ENCODE results near the gene KIF1A.

KIF1A gene

GRCh38 chr2:240750409-240750808 lies 69.6 kb downstream of the KIF1A start:
- Mint-ChIP-seq H3K27me3 (peaks cover 2% of the 10 kb centered on the region), H3K9me3 (no peaks in the 10 kb centered on the region), H3K4me1 (ENCODE audit: low read depth) (no peaks in the 10 kb centered on the region), H3K36me3 (ENCODE audit: low read depth) (no peaks in the 10 kb centered on the region), H3K27ac (no peak overlapping the region), H3K4me3 (no peak overlapping the region)
- intact Hi-C loops (cut with micrococcal nuclease) = no loop called here

- no peaks in the 10 kb centered on the region for H3K9me3 Mint-ChIP-seq
- no peak overlapping the region for H3K27ac Mint-ChIP-seq
- intact Hi-C loops (cut with micrococcal nuclease) = no loop called here
- H3K36me3 Mint-ChIP-seq (ENCODE audit: low read depth) = no peaks in the 10 kb centered on the region
- H3K27me3 Mint-ChIP-seq = peaks cover 2% of the 10 kb centered on the region
- H3K4me3 Mint-ChIP-seq = no peak overlapping the region
- H3K4me1 Mint-ChIP-seq (ENCODE audit: low read depth) = no peaks in the 10 kb centered on the region
Measured at GRCh38 chr2:240749516-240749915, 70.5 kb downstream of the KIF1A start.

- intact Hi-C loops (cut with micrococcal nuclease) = no loop called here
- H3K9me3 Mint-ChIP-seq = no peaks in the 10 kb centered on the region
- no peak overlapping the region for H3K27ac Mint-ChIP-seq
- H3K4me3 Mint-ChIP-seq = no peak overlapping the region
- peaks cover 2% of the 10 kb centered on the region for H3K27me3 Mint-ChIP-seq
- H3K36me3 Mint-ChIP-seq (ENCODE audit: low read depth) = no peaks in the 10 kb centered on the region
- H3K4me1 Mint-ChIP-seq (ENCODE audit: low read depth) = no peaks in the 10 kb centered on the region
Measured at GRCh38 chr2:240747256-240747655, 72.8 kb downstream of the KIF1A start.

GRCh38 chr2:240746671-240747070 lies 73.3 kb downstream of the KIF1A start:
- intact Hi-C loops (cut with micrococcal nuclease) = no loop called here
- Mint-ChIP-seq H3K4me1 (ENCODE audit: low read depth) (no peaks in the 10 kb centered on the region), H3K9me3 (no peaks in the 10 kb centered on the region), H3K36me3 (ENCODE audit: low read depth) (no peaks in the 10 kb centered on the region), H3K27me3 (peaks cover 2% of the 10 kb centered on the region), H3K4me3 (no peak overlapping the region), H3K27ac (no peak overlapping the region)

- Mint-ChIP-seq H3K36me3 (ENCODE audit: low read depth) (no peaks in the 10 kb centered on the region), H3K9me3 (no peaks in the 10 kb centered on the region), H3K27ac (no peak overlapping the region), H3K4me3 (no peak overlapping the region), H3K4me1 (ENCODE audit: low read depth) (no peaks in the 10 kb centered on the region), H3K27me3 (peaks cover 2% of the 10 kb centered on the region)
- intact Hi-C loops (cut with micrococcal nuclease) = no loop called here
Measured at GRCh38 chr2:240745962-240746361, 74.1 kb downstream of the KIF1A start.

GRCh38 chr2:240745456-240745855 lies 74.6 kb downstream of the KIF1A start:
- H3K4me3 Mint-ChIP-seq = no peak overlapping the region
- intact Hi-C loops (cut with micrococcal nuclease) = no loop called here
- H3K36me3 Mint-ChIP-seq (ENCODE audit: low read depth) = no peaks in the 10 kb centered on the region
- no peaks in the 10 kb centered on the region for H3K9me3 Mint-ChIP-seq
- no peaks in the 10 kb centered on the region for H3K4me1 Mint-ChIP-seq (ENCODE audit: low read depth)
- H3K27ac Mint-ChIP-seq = no peak overlapping the region
- H3K27me3 Mint-ChIP-seq = peaks cover 2% of the 10 kb centered on the region

- Mint-ChIP-seq H3K27ac (no peak overlapping the region), H3K9me3 (no peaks in the 10 kb centered on the region), H3K4me3 (no peak overlapping the region), H3K4me1 (ENCODE audit: low read depth) (no peaks in the 10 kb centered on the region), H3K27me3 (peaks cover 7% of the 10 kb centered on the region), H3K36me3 (ENCODE audit: low read depth) (no peaks in the 10 kb centered on the region)
- intact Hi-C loops (cut with micrococcal nuclease) = no loop called here
Measured at GRCh38 chr2:240742602-240743095, 77.4 kb downstream of the KIF1A start.

- Mint-ChIP-seq H3K4me3 (no peak overlapping the region), H3K27ac (no peak overlapping the region), H3K4me1 (ENCODE audit: low read depth) (no peaks in the 10 kb centered on the region)
Measured at GRCh38 chr2:240741091-240741490, 78.9 kb downstream of the KIF1A start.

GRCh38 chr2:240739797-240740196 lies 80.2 kb downstream of the KIF1A start:
- H3K4me1 Mint-ChIP-seq (ENCODE audit: low read depth) = no peaks in the 10 kb centered on the region
- intact Hi-C loops (cut with micrococcal nuclease) = no loop called here
- peaks cover 5% of the 10 kb centered on the region for H3K27me3 Mint-ChIP-seq
- no peaks in the 10 kb centered on the region for H3K9me3 Mint-ChIP-seq
- H3K4me3 Mint-ChIP-seq = no peak overlapping the region
- H3K27ac Mint-ChIP-seq = no peak overlapping the region
- H3K36me3 Mint-ChIP-seq (ENCODE audit: low read depth) = no peaks in the 10 kb centered on the region

More at GRCh38 chr2:240741091-240741490, 78.9 kb downstream of the KIF1A start:
- intact Hi-C loops (cut with micrococcal nuclease) = no loop called here
- Mint-ChIP-seq H3K36me3 (ENCODE audit: low read depth) (no peaks in the 10 kb centered on the region), H3K9me3 (no peaks in the 10 kb centered on the region), H3K27me3 (peaks cover 5% of the 10 kb centered on the region)

GRCh38 chr2:240737958-240738357 lies 82.1 kb downstream of the KIF1A start:
- no peak overlapping the region for H3K4me3 Mint-ChIP-seq
- peaks cover 5% of the 10 kb centered on the region for H3K27me3 Mint-ChIP-seq
- H3K27ac Mint-ChIP-seq = no peak overlapping the region
- intact Hi-C loops (cut with micrococcal nuclease) = no loop called here
- H3K4me1 Mint-ChIP-seq (ENCODE audit: low read depth) = no peaks in the 10 kb centered on the region
- H3K36me3 Mint-ChIP-seq (ENCODE audit: low read depth) = no peaks in the 10 kb centered on the region
- H3K9me3 Mint-ChIP-seq = no peaks in the 10 kb centered on the region

- H3K9me3 Mint-ChIP-seq = no peaks in the 10 kb centered on the region
- H3K27me3 Mint-ChIP-seq = peaks cover 5% of the 10 kb centered on the region
- intact Hi-C loops (cut with micrococcal nuclease) = no loop called here
Measured at GRCh38 chr2:240737512-240737911, 82.5 kb downstream of the KIF1A start.

GRCh38 chr2:240736281-240737250 lies 83.5 kb downstream of the KIF1A start:
- intact Hi-C loops (cut with micrococcal nuclease) = no loop called here
- Mint-ChIP-seq H3K27me3 (peaks cover 7% of the 10 kb centered on the region), H3K4me1 (ENCODE audit: low read depth) (no peaks in the 10 kb centered on the region), H3K9me3 (no peaks in the 10 kb centered on the region), H3K36me3 (ENCODE audit: low read depth) (no peaks in the 10 kb centered on the region), H3K27ac (no peak overlapping the region), H3K4me3 (no peak overlapping the region)

More at GRCh38 chr2:240737512-240737911, 82.5 kb downstream of the KIF1A start:
- Mint-ChIP-seq H3K36me3 (ENCODE audit: low read depth) (no peaks in the 10 kb centered on the region), H3K4me3 (no peak overlapping the region), H3K4me1 (ENCODE audit: low read depth) (no peaks in the 10 kb centered on the region), H3K27ac (no peak overlapping the region)

GRCh38 chr2:240735476-240735875 lies 84.5 kb downstream of the KIF1A start:
- H3K4me3 Mint-ChIP-seq = no peak overlapping the region
- H3K27ac Mint-ChIP-seq = no peak overlapping the region

GRCh38 chr2:240734756-240735155 lies 85.3 kb downstream of the KIF1A start:
- H3K9me3 Mint-ChIP-seq = no peaks in the 10 kb centered on the region
- intact Hi-C loops (cut with micrococcal nuclease) = no loop called here
- no peak overlapping the region for H3K4me3 Mint-ChIP-seq
- no peak overlapping the region for H3K27ac Mint-ChIP-seq
- H3K36me3 Mint-ChIP-seq (ENCODE audit: low read depth) = no peaks in the 10 kb centered on the region
- no peaks in the 10 kb centered on the region for H3K4me1 Mint-ChIP-seq (ENCODE audit: low read depth)
- peaks cover 9% of the 10 kb centered on the region for H3K27me3 Mint-ChIP-seq

More at GRCh38 chr2:240735476-240735875, 84.5 kb downstream of the KIF1A start:
- Mint-ChIP-seq H3K36me3 (ENCODE audit: low read depth) (no peaks in the 10 kb centered on the region), H3K27me3 (peaks cover 8% of the 10 kb centered on the region), H3K9me3 (no peaks in the 10 kb centered on the region), H3K4me1 (ENCODE audit: low read depth) (no peaks in the 10 kb centered on the region)
- intact Hi-C loops (cut with micrococcal nuclease) = no loop called here
